ENCODE measurements around the gene SPATC1L.

- TF ChIP-seq CTCF (IDR thresholded peaks at IDR 0.05; ENCODE audit: low read length) (no peak), EZH2 (IDR thresholded peaks at IDR 0.05; ENCODE audit: borderline replicate concordance, low read length) (no peak)
Measured at GRCh38 chr21:46121286-46122221, 62.7 kb downstream of the SPATC1L start.

Data from OCI-LY1 (cell line).